ENCODE measurements around the gene CTTN.
A peak's percentile ranks its signal among the peaks of the same experiment; 100 is the strongest.

The CTTN gene

DNA sequence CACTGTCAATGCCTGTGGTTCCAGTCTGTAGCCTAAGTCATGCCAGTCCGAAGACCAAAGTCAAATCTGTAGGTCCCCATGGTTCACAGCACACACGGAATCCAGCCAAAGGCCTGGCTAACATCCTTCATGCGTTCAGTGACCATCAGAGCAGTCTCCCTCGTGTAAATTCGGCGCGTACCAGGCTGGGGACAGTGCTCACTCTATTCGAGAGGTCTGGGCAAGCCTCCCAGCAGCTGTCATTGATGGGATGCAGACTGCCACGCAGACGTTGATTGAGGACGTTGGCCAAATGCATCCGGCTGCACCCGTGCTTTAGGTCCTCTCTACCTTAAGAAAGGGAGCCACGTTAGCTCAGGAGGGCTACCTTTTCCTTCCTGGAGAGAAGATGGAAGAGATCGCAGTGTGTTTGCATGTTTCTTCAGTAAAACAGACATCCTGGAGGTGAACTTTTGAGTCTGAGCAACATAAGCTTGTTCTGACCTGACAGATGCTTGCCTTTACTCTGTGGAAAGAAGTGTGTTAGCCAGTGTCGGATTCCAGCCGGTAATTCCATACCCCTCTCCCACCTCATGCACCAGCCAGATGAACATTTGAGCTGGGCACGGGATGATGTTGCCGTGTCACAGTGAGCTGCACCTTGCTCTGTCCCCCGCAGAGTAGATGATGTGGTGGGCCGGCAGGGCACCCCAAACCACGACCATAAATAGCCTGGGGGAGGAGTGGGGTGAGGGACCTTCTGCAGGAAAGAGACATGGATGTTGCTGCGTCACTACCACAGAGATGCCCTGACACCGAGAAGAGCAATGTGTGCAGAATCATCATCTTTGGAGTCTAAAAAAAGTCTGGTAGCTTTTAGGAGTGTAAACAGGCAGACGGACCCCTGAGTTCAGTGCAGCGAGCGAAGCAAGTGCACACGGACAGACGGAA, 12.2 kb downstream of the CTTN start:
- DNase-seq, result no peak

DNA sequence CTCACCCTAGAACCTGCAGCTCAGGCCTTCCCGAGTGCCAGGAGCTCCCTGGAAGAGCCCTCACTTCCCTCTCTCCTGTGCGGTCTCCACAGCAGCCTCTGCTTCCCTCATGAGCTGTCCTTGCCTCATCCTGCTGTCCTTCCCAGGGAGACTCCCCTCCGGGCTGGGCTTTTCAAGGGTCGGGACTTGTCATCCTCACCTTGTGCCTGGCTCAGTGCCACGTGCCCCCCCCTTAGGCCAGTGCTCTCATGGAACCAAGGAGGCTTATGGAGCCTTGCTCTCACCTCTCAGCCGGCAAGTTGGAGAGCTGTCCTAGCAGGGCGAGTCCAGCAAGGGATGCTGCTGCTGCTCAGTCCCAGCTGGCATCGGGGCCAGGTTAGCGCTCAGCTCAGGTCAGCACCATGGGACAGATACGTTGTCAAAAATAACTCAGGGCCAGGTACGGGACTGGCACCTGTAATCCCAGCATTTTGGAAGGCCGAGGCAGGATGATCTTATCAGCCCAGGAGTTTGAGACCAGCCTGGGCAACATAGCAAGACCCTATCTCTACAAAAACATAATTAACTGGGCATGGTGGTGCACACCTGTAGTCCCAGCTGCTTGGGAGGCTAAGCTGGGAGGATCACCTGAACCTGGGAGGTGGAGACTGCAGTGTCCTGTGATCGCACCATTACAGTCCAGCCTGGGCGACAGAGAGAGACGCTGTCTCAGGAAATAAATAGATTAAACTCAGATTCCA, 13.6 kb downstream of the CTTN start:
- DNase-seq, result no peak

DNA sequence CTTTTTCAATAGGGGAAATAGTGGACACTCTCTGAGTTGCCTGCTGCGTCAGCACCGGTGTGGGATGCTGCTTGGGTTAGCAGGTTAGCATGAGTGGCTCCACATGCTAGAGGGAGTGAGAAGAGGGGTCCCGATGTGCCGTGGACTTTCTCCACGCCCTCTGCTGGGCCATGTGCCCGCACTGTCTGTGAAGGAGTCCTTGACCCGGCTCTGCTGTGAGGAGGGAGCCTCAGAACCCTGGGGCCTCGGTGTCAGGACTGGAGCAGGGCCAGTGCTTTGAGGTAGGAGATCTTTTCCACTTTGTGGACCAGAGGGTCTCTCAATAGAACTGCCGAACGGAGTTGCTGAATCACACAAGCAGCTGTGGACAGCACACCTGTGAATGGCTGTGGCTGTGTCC, 14.8 kb downstream of the CTTN start:
- no peak for DNase-seq

DNA sequence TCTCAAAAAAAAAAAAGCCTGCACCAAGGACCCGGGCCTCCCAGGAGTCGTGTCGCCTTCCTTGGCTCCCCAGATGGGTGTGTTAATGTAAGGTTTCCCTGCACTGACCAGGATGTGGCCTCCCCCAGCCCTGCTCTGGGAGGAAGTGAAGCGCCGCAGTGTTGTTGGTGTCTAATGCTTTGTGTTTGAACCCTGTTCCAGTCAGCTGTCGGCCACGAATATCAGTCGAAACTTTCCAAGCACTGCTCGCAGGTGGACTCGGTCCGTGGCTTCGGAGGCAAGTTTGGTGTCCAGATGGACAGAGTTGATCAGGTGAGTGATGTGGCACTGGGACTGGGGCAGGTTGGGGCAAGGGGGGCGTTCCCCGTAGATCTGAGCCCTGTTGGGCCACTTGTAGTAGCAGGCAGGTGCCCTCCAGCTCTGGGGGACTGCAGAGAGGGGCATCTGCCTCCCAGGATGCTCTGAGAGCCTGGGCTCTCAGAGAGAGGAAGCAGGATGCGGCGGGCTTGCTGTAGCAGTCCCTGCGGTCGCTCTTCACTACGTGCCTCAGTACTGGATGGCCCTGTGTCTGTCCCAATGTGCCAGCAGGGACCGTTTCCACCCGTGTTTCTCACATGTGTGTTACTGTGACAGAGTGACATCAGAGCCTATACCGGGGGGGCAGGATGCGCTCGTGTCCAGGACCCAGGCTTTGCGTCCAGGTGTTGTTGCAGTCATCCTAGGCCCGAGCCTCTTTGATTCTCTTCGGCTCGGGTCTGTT, 16.2 kb downstream of the CTTN start:
- no peak for DNase-seq

DNA sequence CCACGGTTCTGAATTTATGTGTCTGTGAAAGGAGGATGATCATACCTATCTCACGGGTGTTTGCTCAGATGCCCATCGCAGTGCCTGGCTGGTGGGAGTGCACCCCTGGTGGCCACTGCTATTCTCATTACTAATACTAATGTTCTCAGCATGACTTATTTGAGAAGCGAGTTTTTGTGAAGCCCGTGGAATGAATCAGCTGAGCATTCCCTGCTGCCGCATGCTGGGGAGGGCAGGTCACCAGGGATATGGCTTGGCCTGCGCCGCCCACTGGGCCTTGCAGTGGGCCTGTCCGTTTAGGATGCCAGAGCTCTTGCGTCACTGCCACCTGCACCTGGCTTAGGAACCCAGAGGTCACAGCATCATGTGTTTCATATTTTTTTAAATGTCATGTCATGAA, 16.9 kb downstream of the CTTN start:
- no peak for DNase-seq

DNA sequence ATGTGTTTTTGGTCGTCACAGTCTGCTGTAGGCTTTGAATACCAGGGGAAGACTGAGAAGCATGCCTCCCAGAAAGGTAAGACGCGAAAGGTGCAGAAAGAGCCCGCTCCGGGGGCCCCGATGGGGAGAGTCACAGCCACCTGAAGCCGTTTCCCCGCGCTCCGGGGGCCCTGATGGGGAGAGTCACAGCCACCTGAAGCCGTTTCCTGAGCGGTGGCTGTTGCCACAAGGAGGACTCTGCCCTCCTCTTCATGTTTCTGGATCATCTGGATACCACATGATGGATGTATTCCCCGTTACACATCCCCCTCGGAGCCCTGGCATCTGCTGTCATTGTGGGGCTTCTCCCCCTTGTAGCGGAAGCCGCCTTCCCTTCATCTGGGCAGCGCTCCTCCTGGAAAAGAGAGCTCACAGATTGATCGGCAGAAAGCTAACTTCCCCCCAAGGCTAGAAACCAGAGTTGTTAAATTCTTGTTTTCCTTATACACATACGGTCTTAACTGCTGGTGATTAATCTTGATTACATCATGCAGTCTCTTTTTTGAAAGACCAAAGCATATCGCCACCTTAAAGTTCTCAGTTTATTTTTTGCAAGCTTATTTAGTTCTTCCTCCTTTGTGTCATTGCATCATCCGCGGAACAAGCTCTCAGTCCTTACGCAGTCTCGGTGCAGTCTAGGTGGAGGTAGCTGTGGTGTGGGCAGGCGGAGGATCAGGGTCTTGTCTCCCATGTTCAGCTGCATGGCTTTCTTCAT, 17.5 kb downstream of the CTTN start:
- no peak for DNase-seq

DNA sequence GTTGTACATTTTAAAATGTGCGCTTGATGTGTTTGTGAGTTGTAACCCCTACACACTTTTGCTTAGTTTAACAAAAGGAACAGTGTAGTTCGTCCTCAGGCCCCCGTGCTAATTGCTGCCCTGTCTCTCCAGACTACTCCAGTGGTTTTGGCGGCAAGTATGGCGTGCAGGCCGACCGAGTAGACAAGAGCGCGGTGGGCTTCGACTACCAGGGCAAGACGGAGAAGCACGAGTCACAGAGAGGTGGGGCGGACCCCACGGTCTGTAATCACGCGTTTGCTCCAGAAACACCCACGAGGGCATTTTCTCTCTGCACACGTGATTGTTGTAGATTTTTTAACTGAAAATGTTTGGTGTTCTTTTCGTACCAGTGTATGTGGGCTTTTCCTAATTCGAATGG, 18.6 kb downstream of the CTTN start:
- DNase-seq, result no peak

DNA sequence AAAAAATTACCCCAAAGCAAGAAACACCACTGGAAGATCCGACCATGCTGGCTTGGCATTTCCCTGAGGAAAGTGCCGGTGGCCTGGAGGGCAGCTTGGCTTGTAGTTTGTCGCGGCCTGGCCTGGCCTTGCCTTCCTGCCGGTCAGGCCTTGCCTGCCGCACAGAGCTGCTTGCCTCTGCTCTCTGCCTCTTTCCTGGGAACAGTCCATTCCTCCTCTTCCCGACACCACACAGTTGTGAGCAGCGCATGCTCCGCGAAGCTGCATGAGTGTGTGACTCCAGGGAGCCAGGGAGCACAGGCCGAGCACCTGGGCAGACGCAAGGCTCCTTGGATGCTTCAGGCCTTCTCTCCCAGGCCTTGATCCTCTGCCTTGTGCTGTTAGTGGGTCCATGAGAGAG, 19.8 kb downstream of the CTTN start:
- no peak for DNase-seq

DNA sequence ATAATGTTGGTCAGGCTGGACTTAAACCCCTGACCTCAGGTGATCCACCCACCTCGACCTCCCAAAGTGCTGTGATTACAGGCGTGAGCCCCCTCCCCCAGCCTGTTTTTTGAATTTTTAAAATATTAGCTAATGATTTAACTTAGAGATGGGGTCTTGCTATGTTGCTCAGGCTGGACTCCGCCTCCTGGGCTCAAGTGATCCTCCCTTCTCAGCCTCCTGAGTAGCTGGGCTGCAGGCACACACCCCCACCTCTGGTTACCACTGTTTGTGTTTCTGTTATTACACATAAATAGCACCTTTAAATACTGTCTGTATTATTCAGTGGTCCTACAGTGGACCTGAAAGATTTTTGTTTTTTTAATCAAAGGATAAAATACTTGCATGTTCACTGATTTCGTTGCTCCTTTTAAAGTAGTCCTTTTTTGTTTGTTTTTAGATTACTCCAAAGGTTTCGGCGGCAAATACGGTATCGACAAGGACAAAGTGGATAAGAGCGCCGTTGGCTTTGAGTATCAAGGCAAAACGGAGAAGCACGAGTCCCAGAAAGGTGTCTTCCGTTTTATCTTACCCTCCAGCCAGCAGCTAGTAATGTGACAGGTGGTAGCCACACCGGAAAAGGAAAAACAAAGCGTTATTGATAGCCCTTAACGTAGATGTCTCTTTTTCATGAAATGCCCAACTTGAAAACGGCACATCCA, 21.1 kb downstream of the CTTN start:
- DNase-seq, result no peak

DNA sequence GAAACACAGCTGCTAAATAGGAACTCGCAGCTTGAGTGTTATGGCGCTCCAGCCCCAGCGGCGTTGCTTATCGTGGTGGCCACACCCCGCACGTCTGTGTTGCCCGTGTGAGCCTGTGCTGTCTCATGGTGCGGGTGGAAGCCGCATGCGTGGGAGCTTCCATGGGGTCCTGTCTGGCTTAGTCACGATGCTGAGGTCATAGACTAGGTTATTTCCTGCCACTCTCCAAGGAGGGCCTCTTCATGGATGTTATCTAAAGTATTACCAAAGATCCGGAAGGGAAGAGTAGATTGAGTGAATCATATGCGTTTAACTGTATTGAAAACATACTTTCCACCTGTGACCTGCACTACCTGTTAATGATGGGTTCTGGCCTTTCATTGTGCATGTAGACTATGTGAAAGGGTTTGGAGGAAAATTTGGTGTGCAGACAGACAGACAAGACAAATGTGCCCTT, 21.7 kb downstream of the CTTN start:
- no peak for DNase-seq

DNA sequence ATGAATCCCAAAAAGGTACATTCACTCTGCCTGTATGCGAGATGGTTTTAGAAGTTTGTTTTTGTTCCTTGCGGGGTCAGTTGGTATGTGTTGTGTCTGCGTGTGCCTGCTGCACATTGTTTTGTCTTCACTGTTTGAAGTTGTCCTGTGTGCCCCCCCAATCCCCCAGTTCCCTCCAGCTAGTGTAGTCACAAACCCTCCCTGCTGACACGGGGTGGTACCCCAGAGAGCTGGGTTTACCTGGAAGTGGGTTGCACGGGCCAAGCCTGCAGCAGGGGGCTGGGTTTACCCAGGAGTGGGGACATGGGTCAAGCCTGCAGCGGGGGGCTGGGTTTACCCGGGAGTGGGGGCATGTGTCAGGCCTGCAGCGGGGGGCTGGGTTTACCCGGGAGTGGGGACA, 22.2 kb downstream of the CTTN start:
- no peak for DNase-seq

DNA sequence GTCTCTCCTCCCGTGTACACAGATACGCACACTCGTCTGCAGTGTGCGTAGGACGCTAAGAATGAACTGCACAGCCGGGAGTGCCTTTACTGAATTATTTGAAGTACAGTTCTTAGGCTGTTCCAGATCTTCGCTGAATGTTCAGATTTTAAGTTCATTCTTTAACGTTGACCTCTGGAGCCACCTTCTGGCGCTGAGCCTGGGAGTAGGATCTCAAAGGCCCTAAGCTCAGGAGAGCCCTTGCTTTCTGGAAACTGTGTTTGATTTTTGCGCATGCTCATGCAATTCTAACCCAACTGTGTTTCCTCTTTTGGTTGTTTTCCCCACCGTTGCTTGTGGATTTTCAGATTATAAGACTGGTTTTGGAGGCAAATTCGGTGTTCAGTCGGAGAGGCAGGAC, 22.8 kb downstream of the CTTN start:
- no peak for DNase-seq

DNA sequence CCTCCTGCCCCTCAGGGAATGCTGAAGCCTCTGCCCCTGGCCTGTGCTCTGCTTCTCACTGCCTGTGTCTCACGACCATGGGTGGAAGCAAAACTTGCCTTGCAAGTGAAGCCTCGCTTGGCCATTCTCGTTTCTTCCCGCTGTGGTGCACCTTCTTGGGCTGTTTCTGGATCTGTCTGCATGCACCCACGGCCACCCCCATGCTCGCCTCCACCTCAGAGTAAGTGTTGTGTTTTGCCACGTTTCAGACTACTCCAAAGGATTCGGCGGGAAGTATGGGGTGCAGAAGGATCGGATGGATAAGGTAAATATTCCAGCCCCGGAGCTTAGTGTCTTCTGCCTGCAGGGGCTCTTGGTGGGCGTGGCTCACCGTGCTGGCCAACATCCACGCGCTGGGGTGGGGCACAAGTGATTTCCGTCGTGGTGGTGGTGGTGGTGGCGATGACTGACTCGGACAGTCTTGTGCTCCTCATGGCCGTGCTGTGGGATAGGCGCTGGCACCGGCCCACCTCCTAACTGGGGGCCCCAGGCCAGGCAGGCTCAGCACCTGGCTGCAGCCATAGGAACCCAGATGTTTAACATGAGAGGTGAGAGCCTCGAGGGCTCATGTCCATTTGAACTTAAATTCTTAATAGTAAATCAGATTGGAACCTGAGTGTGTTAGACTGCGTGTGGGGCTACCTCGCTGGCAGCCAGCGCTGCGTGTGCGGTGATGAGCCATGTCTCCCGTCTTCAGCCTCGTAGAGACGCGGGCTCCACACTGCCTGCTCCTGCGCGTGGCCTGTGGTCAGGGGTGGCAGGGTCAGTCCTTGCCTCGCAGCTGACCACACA, 24.6 kb downstream of the CTTN start:
- no peak for DNase-seq

DNA sequence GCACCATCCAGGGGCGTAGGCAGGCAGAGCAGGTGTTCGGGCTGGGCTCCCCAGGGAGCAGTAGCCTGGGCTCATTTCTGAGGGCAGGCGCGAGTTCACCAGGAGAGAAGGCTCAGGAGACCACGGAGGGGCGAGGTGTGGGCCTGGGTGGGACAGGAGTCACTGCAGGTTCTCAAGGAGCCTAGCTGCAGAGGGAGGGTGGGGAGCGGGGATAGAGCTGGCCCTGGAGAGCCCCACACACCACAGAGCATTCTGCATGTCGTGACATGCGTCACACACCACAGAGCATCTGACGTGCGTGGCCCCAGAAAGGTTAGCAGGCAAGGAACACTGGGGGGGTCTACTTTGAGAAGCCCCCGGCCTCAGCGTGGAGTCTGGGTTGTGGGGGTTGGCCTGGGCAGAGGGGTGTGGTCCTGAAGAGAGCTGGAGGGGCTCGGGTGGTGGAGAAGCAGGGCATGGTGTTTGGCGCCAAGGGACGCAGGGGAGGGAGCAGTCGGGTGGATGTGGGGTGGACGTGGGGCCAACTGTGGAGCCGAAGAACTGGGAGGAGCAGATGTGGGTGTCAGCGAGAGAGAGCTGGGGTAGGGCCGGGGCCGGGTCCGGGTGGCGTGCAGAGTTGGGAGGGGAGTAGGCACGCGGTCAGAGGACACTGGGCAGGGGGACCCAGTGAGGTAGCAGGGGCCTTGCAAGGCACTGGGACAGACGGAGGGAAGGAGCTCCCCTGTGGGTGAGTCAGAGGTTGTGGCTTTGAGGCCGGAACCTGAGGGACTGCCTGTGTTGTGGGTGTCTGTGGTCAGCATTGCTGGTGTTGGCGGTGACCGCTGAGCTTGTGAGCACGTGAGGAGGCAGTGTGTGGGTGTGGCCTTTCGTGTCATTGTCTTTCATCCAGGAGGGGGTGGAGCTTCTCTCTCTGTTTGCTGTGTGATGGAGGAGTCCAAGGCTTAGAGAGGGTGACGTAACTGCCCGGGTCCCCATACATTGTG, 25.5 kb downstream of the CTTN start:
- DNase-seq, result peak; percentile 70

DNA sequence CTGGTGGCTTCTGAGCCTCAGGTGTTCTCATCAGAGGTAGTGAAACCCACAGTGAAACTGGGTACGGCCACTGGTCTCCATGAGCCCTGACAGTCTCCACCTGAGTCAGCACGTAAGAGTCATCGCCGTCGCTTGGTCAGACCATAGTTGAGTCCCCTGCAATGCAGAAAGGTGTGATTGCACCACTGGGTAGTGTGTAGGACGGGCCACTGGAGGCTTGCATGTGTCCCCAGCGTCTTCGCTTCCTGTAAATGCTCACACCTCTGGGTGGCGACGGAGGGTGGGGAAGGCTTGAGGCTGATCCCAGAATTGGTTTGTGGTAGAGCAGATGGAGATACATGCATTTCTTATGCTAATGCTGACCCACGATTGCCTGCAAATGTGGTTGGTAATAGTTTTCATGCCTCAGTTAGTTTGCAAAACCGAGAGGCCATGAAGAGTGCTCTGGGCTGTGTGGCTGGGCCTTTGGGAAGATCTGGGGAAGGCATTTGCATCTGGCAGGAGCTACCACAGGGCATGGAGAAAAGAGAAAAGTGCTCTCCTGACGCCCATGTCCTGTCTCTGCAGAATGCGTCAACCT, 26.5 kb downstream of the CTTN start:
- no peak for DNase-seq

DNA sequence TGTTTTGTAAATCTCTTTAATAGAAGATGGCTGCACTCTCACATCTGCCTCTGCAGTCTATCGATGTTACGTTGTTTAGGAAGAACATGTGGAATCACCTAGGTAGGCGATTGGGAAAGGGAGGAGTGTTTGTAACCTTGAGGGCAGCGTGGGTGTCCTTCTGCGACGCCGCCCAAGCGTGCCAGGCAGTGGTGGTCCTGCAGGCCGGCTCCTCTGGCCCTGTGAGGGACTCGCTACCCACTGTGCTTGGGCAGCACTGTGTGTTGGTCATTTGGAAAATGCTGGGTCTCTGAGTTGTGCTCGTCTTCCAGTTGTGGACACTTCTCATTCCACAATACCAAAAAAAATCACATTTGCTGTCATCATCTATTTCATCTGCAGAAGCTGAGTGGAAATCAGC, 29.1 kb downstream of the CTTN start:
- DNase-seq, result no peak

DNA sequence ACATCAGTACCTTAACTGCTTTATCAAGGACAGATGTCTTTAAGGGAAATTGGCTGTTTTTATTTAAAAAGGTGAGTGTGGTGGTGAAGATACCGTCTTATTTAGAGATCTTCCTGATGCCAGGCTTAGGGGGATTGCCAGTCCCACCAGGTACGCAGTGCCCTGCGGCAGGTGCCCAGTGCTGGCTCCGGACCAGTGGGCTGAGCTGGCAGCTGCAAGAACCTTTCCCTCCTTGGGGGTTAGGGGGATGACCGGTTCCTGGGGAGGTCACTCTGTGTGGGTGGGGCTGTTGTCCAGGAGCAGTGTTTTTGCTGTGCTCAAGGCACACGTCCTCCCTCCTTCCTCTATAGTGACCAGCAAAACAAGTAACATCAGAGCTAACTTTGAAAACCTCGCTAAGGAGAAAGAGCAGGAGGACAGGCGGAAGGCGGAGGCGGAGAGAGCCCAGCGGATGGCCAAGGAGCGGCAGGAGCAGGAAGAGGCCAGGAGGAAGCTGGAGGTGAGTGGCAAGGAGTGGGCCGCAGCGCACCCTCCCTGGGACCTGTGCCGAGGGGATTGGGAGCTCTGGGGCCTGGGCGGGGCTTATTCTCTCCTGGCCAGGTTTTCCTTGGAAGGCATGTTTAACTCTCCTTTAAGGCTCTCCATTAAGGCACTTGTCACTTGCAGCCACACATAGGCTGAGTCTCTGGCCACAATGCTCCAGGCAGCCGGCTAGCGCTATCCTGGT, 30.5 kb downstream of the CTTN start:
- DNase-seq, result no peak

DNA sequence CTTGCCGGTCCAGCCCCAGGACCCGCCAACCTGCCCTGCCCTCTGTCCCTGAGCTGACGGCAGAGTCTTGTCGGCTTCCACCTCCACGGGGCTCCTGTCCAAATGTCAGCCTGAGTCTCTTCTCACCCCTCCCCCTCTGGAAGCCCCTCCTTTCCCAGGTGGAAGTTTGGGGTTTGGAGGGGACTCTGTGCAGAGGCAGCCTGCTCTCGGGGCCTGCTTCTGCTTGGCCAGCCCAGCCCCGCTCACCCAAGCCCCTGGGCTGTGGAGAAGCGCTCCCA, 31.0 kb downstream of the CTTN start:
- DNase-seq, result no peak
